ENCODE results near the gene GABBR2. TPM values are rescaled to one million over a fixed set of nuclear protein-coding genes. Genes with fewer than 3 reads are reported as not detected.

Gene GABBR2
- total RNA-seq, 4 donors from 2014 or later, result under 0.01 to 0.62 TPM; not detected in 2

GRCh38 chr9:98523231-98523901 is 185.4 kb downstream of the GABBR2 start:
- H3K4me1 ChIP-seq, result no peaks in the 10 kb centered on the region
- no peaks in the 10 kb centered on the region for H3K27me3 ChIP-seq
- H3K27ac ChIP-seq, result no peak overlapping the region
- H3K9me3 ChIP-seq, result no peaks in the 10 kb centered on the region
- TF ChIP-seq CTCF (IDR thresholded peaks at IDR 0.05) (no peak), POLR2A (IDR thresholded peaks at IDR 0.05) (no peak)
- intact Hi-C loops (cut with DNase I; ENCODE audit: low total_unique reads), result no loop called here
- no peak for DNase-seq
- H3K36me3 ChIP-seq, result no peaks in the 10 kb centered on the region
- no peak overlapping the region for H3K4me3 ChIP-seq

- H3K4me1 ChIP-seq, result no peaks in the 10 kb centered on the region
- no peak overlapping the region for H3K27ac ChIP-seq
- no peaks in the 10 kb centered on the region for H3K27me3 ChIP-seq
- intact Hi-C loops (cut with DNase I; ENCODE audit: low total_unique reads), result no loop called here
- H3K36me3 ChIP-seq, result no peaks in the 10 kb centered on the region
- DNase-seq, result no peak
- no peaks in the 10 kb centered on the region for H3K9me3 ChIP-seq
- no peak overlapping the region for H3K4me3 ChIP-seq
- TF ChIP-seq POLR2A (IDR thresholded peaks at IDR 0.05), result no peak
- TF ChIP-seq CTCF (IDR thresholded peaks at IDR 0.05), result no peak
These were observed 186.2 kb downstream of the GABBR2 start for GRCh38 chr9:98522487-98522886.

GRCh38 chr9:98521141-98521540 is 187.6 kb downstream of the GABBR2 start:
- intact Hi-C loops (cut with DNase I; ENCODE audit: low total_unique reads), result no loop called here
- H3K4me3 ChIP-seq, result no peak overlapping the region
- H3K4me1 ChIP-seq, result no peaks in the 10 kb centered on the region
- no peak for TF ChIP-seq POLR2A (IDR thresholded peaks at IDR 0.05)
- TF ChIP-seq CTCF (IDR thresholded peaks at IDR 0.05), result no peak
- no peak for DNase-seq
- no peaks in the 10 kb centered on the region for H3K9me3 ChIP-seq
- H3K27me3 ChIP-seq, result no peaks in the 10 kb centered on the region
- H3K36me3 ChIP-seq, result no peaks in the 10 kb centered on the region
- no peak overlapping the region for H3K27ac ChIP-seq

DNA sequence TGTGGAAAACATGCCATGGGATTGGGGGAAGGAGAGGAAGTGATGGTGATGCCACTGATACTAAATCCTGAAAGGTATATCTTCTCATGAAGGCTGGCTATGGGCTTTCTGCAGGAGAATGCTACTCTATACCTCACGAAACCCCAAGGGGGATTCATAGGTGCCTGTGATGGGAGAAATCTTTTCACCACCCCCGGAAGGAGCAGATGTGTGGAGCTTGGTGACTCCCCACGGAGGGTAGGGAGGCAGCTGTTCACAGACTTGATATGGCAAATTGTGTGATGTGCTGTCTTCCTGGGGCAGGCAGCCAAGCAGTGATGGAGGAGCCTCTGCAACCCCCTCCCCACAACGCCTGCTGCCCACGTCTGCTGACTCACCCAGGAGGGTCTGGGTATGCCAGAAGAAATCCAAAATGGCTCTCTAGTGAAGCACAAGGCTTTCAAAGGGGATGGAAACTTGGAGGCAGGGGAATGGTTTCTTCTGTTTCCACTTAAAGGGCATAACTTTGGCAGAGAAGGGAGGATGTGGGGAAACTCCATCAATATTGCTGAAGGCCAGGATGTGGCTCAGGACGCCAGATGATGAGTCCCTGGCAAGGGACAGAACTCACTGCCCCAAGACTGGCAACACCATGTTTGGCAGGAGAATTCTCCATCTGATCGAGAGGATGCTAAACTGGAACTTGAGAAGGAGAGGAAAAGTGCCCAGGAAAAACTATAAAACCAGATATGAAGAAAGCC is 188.3 kb downstream of the GABBR2 start:
- intact Hi-C loops (cut with DNase I; ENCODE audit: low total_unique reads), result no loop called here
- Histone ChIP-seq H3K27me3 (no peaks in the 10 kb centered on the region), H3K9me3 (no peaks in the 10 kb centered on the region), H3K4me3 (no peak overlapping the region), H3K36me3 (no peaks in the 10 kb centered on the region), H3K27ac (no peak overlapping the region), H3K4me1 (no peaks in the 10 kb centered on the region)
- DNase-seq, result no peak
- TF ChIP-seq POLR2A (IDR thresholded peaks at IDR 0.05), result no peak
- TF ChIP-seq CTCF (IDR thresholded peaks at IDR 0.05), result no peak

GRCh38 chr9:98519641-98520040 is 189.1 kb downstream of the GABBR2 start:
- intact Hi-C loops (cut with DNase I; ENCODE audit: low total_unique reads), result no loop called here
- H3K27ac ChIP-seq, result no peak overlapping the region
- no peaks in the 10 kb centered on the region for H3K36me3 ChIP-seq
- DNase-seq, result no peak
- no peaks in the 10 kb centered on the region for H3K27me3 ChIP-seq
- no peak for TF ChIP-seq POLR2A (IDR thresholded peaks at IDR 0.05)
- no peak for TF ChIP-seq CTCF (IDR thresholded peaks at IDR 0.05)
- no peaks in the 10 kb centered on the region for H3K9me3 ChIP-seq
- H3K4me3 ChIP-seq, result no peak overlapping the region
- no peaks in the 10 kb centered on the region for H3K4me1 ChIP-seq

Measured in uterus (tissue), 4 donors.